Activated gamma-delta T cell treated with anti-CD3 and anti-CD28 coated beads, Interleukin-2, amount 50 U/mL, for 16 hours (primary cell): ENCODE results near the gene ERLEC1.
"Not testable (repeated sequence)": the region's sequence is repeated elsewhere in the genome, so short reads cannot be mapped to it uniquely, and the experiment has no call there.

Experiments used
- DNase-seq: peaks from one replicate; pipeline ENCODE4 v3.0.0-alpha.2; 2020; ENCODE audit warnings: low read depth

ERLEC1 gene

DNA sequence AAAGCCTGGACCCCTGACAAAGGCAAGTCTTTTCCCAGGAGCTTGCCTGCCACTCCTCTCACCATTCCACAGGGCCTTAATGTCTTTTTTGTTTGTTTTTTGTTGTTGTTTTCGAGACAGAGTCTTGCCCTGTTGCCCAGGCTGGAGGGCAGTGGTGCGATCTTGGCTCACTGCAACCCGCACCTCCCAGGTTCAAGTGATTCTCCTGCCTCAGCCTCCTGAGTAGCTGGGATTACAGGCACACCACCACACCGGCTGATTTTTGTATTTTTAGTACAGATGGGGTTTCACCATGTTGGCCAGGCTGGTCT lies 43.1 kb downstream of the ERLEC1 start:
- not testable (repeated sequence) for DNase-seq

DNA sequence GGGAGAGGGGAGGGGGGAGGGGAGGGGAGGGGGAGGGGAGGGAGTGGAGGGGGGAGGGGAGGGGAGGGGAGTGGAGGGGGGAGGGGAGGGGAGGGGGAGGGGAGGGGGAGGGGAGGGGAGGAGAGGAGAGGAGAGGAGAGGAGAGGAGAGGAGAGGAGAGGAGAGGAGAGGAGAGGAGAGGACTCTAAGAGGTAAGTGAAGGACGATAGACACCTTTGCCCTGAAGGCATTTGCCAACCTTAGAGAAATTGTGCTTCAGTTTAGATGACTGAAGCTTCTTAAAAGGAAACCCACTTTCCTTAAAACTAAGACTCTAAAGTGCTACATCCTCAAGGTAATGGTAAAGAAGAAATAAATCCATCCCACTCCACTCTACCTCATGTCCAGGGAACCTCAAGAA lies 53.7 kb downstream of the ERLEC1 start:
- DNase-seq: no peak

- DNase-seq: not testable (repeated sequence)
These were observed 54.8 kb downstream of the ERLEC1 start for GRCh38 chr2:53841651-53842050.

GRCh38 chr2:53842891-53843290 lies 56.0 kb downstream of the ERLEC1 start:
- DNase-seq: no peak

DNA sequence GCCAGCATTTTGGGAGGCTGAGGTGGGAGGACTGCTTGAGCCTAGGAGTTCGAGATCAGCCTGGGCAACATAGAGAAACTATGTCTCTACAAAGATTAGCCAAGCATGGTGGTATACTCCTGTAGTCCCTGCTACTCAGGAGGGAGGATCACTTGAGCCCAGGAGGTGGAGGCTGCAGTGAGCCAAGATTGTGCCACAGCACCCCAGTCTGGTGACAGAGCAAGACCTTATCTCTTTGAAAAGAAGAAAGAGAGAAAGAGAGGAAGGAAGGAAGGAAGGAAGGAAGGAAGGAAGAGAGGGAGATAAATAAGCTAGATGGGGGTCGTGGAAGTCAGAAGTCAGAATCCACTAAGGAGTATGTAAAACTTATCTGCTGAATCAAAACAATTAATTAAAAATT lies 56.8 kb downstream of the ERLEC1 start:
- DNase-seq: no peak

DNA sequence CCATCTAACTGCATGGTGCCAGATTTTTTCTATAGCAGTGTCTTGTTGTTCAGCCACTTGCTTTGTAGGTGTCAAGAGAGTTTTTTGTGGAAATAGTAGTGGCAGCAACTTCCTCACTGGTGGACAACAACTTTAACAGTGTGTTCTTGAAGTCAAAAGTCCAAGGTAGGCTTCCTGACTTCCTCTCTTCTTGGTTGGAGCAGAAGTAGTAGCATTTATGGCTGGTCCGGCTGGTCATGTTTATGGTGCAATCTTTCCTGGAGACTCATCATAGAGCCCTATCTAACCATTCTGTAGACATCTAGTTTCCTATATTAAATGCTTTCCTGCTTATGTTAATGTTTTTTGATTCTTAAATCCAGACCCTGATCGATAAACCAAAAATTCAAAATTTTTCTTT lies 61.2 kb downstream of the ERLEC1 start:
- no peak for DNase-seq

DNA sequence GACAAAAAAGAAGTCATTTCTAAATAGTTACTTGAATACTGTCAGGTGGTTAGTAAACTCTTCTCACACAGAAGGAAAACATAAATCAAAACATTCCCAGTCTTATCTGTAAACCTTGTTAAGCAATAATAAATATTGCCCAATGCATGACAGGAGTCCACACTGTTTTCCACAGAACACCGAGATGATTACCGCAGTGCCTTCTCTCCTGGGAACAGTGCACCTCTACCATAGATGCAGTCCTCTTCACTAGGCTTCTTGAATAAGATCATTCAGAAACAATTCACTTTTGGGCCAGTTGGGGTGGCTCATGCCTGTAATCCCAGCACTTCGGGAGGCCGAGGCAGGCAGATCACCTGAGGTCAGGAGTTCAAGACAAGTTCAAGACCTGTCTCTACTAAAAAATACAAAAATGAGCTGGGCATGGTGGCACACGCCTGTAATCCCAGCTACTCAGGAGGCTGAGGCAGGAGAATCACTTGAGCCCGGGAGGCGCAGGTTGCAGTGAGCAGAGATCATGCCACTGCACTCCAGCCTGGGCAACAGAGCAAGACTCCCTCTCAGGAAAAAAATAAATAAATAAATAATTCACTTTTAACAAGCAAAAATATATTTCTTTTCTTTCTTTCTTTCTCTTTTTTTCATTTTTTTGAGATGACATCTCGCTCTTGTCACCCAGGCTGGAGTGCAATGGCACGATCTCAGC lies 64.4 kb downstream of the ERLEC1 start:
- not testable (repeated sequence) for DNase-seq

DNA sequence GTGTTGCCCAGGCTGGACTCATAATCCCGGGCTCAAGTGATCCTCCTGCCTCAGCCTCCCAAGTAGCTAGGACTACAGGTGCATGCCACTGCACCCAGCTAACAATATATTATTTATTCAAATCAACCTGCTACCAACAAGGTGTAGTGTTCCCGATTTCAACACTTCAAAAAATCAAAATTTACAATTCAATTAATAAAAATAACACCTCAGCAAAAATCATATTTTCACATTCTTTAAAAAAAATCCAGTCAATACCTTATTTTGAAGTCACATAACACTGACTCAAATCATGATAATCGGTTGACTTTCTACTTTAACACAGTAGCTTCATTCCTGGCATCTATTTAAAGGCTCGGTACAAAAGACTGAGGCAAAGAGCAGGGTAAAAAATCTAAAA lies 65.7 kb downstream of the ERLEC1 start:
- no peak for DNase-seq

DNA sequence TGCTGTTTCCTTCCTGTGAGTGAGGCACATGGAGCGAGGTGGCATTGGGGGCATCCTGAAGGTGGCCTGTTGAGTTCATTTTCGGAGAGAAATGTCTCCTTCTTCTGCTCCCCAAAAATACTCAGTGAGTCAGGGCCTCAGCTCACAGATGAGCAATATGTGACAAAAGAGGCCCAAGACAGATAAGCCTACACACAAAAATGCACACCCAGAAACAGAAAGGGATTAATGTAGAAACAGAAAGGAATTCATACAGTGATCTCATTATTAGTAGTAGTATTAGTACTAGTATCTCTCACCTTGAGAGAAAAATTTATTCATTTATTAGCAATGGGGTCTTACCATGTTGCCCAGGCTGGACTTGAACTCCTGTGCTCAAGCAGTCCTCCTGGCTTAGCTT lies 67.8 kb downstream of the ERLEC1 start:
- DNase-seq: no peak

DNA sequence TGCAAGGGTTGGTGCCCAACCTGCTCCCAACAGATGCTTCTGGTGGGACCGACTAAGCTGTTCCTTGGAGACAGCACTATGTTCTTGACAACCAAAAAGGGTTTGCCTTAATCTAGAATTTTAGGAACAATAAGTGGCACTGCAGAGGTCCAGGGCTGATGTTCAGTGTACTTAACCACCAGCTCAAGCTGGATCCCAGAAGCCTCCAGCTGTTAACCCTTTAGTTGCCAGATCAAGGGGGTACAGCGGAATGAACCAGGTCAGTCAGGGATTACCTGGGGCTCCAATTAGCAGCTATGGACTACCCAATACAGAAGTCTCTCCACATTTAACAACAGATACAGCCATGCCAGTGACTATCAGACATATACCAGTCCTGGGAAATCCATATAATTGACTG lies 69.4 kb downstream of the ERLEC1 start:
- no peak for DNase-seq

GRCh38 chr2:53859206-53860181 lies 72.7 kb downstream of the ERLEC1 start, which contains the start of gene GPR75:
Gene GPR75 (minus strand): TSS chr2:53859967. CDS start chr2:53854756, 5,211 bp downstream.
- DNase-seq: no peak

DNA sequence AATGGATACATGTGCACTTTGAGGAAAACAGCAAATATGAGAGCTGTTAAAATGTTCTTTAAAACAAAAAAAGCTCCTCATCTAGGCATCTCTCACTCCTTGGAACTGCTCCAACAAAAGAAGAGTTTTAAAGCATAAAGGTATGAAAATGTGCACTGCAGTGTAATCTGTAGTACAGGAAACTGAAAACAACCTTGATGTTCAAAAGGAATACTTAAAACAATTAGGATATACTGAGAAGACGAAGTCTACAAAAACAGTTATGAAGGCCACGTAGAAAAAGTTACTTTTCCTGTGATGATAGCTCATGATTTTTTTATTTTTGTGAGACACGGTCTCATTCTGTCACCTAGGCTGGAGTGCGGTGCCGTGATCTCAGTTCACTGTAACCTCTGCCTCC lies 75.0 kb downstream of the ERLEC1 start:
- no peak for DNase-seq

DNA sequence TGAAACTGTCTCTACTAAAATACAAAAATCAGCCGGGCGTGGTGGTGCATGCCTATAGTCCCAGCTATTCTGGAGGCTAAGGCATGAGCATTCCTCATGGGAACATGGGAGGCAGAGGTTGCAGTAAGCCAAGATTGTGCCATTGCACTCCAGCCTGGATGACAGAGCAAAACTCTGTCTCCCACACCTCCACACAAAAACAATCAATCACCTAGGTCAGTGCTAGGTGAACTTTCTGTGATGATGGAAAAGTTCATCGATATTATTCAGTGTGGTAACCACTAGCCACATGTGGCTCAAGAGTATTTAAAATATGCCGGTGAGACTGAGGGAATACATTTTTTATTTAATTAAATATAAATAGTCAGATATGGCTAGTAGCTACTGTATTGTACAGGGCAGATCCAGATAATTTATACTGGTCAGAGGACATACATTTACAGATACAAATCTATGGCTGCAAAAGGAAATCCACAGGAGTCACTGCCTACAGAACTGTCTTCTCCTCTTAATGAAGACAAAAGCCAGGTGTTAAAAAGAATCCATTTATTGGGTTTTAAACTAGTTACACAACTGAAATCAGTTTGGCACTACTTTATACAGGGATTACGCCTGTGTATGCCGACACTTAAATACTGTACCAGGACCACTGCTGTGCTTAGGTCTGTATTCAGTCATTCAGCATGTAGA lies 76.8 kb downstream of the ERLEC1 start:
- DNase-seq: no peak

- DNase-seq: no peak
These were observed 78.4 kb downstream of the ERLEC1 start for GRCh38 chr2:53865264-53865663.

DNA sequence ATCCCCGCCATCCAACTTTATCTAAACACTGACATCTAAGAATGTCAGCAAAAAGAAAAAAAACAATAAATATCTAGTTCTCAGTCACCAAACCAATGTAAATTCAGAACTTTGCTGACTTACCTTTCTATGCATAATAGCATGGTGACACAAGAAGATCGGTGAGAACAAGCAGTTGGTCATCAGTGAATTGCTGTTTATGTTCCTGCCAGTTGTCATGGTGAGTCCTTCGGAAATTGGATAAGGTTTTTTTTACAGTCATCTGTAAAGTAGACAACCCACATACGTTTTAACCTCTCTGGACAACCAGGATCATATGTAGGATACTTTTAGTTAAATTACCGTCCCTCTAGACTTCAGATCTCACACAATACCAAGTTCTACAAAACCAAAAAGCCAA lies 79.1 kb downstream of the ERLEC1 start:
- DNase-seq: no peak

GRCh38 chr2:53867169-53867568 lies 80.3 kb downstream of the ERLEC1 start:
- no peak for DNase-seq

DNA sequence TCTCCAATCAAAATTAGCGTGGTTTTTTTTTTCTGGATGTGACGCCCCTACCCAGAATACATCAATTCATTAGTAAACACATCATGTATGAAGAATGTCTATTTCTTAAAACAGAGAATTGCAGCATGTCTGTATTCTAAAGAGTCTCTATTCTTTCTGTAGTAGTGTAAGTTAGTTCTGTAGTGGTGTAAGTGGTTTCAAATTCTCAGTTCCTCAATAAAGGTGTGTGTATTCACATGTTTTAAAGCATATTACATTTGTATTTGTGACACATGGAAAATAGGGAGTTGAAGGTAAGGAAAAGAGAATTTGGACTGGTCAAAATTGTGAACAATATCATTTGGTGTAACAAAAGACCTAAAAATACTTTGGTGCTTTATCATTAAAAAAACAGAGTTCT lies 80.9 kb downstream of the ERLEC1 start:
- no peak for DNase-seq
